Prostate gland (tissue), 2 donors: ENCODE data around the gene MMRN1.

Experiments used
- POLR2AphosphoS5 ChIP-seq: sonication (generic); formaldehyde crosslinking; IDR thresholded peaks from one replicate; pipeline ENCODE4 v1.6.1; 2017; ENCODE audit warnings: antibody characterized with exemption
- TF ChIP-seq, protein P1 (sequence below), 4 experiments: fragments of 200-600 bp in 2 of 4; fragments of 450-650 bp in 2 of 4; sonication (generic) in 2 of 4; IDR thresholded peaks; 1 replicate in 3 of 4; 2 replicates in 1 of 4; pipeline ENCODE4 v1.5.1; 2016 to 2019; ENCODE audit warnings: antibody characterized with exemption in 4 of 4, mild to moderate bottlenecking in 2 of 4, moderate library complexity in 2 of 4

DNA sequence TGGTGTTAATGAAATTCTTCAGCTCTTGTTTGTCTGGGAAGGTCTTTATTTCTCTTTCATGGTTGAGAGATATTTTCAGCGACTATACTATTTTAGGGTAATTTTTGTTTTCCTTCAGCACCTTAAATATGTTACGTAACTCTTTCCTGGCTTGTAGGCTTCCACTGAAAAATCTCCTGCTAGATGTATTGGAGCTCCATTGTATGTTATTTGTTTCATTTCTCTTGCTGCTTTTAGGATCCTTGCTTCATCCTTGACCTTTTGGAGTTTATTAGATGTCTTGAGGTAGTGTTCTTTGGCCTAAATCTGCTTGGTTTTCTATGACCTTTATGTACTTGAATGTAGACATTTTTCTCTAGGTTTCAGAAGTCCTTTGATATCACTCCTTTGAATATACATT is 93.6 kb downstream of the MMRN1 start:
- TF ChIP-seq, protein P1, sequence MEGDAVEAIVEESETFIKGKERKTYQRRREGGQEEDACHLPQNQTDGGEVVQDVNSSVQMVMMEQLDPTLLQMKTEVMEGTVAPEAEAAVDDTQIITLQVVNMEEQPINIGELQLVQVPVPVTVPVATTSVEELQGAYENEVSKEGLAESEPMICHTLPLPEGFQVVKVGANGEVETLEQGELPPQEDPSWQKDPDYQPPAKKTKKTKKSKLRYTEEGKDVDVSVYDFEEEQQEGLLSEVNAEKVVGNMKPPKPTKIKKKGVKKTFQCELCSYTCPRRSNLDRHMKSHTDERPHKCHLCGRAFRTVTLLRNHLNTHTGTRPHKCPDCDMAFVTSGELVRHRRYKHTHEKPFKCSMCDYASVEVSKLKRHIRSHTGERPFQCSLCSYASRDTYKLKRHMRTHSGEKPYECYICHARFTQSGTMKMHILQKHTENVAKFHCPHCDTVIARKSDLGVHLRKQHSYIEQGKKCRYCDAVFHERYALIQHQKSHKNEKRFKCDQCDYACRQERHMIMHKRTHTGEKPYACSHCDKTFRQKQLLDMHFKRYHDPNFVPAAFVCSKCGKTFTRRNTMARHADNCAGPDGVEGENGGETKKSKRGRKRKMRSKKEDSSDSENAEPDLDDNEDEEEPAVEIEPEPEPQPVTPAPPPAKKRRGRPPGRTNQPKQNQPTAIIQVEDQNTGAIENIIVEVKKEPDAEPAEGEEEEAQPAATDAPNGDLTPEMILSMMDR (IDR thresholded peaks at IDR 0.05), result no peak
- no peak for TF ChIP-seq POLR2AphosphoS5
